Vagina (tissue), 2 donors: ENCODE results near the gene KRTAP29-1. TPM values are rescaled to one million over a fixed set of nuclear protein-coding genes. Genes with fewer than 3 reads are reported as not detected.
"Not testable (repeated sequence)": the region's sequence is repeated elsewhere in the genome, so short reads cannot be mapped to it uniquely, and the experiment has no call there.

Experiments
- DNase-seq, 2 donors: peaks; one replicate each; pipeline ENCODE4 v3.0.0-alpha.2; 2017; ENCODE audit errors: extremely low spot score in 2 of 2
- H3K27ac ChIP-seq: fragments of 200-600 bp; sonication (generic); one replicate; pipeline ENCODE4 v1.5.1; 2019
- H3K27me3 ChIP-seq: fragments of 200-600 bp; sonication (generic); one replicate; pipeline ENCODE4 v1.5.1; 2019
- H3K36me3 ChIP-seq, 2 donors: fragments of 200-600 bp; sonication (generic); one replicate each; pipeline ENCODE4 v1.5.1; 2017 to 2019
- H3K4me1 ChIP-seq: fragments of 200-600 bp; sonication (generic); one replicate; pipeline ENCODE4 v1.5.1; 2019
- H3K4me3 ChIP-seq, 2 donors: fragments of 200-600 bp; sonication (generic); 1 replicate in 1 of 2; 2 replicates in 1 of 2; pipeline ENCODE4 v1.5.1; 2016 to 2019
- H3K9me3 ChIP-seq: fragments of 200-600 bp; sonication (generic); one replicate; pipeline ENCODE4 v1.5.1; 2019
- POLR2A ChIP-seq, 2 donors: fragments of 450-650 bp; IDR thresholded peaks; one replicate each; pipeline ENCODE4 v1.6.1; 2017; ENCODE audit warnings: antibody characterized with exemption in 2 of 2, mild to moderate bottlenecking in 2 of 2, moderate library complexity in 2 of 2
- POLR2AphosphoS5 ChIP-seq, 2 donors: sonication (generic); formaldehyde crosslinking; IDR thresholded peaks; one replicate each; pipeline ENCODE4 v1.9.0; 2017; ENCODE audit warnings: antibody characterized with exemption in 2 of 2, mild to moderate bottlenecking in 2 of 2, low read depth in 1 of 2; ENCODE audit not compliant: insufficient read depth in 1 of 2
- intact Hi-C: fragments of 100-400 bp; cut with DNase I; formaldehyde crosslinking; loops from one replicate; pipeline ENCODE4 v1.15.1; 2023
- total RNA-seq: library from RNA; depleted of rRNA; stranded (reverse); fragments of >200 nt; gene quantifications from one replicate; pipeline ENCODE4 v1.2.3, GENCODE V29; 2016
- TF ChIP-seq, protein P1 (sequence below), 3 experiments: fragments of 450-650 bp in 2 of 3; fragments of 200-600 bp in 1 of 3; sonication (generic) in 1 of 3; IDR thresholded peaks; one replicate each; pipeline ENCODE4 v1.5.1; 2017 to 2019; ENCODE audit warnings: antibody characterized with exemption in 3 of 3, mild to moderate bottlenecking in 2 of 3, moderate library complexity in 2 of 3

Gene KRTAP29-1
- total RNA-seq: not detected

- Histone ChIP-seq H3K27ac (no peak within 1 kb of the TSS), H3K9me3 (no peaks in the 10 kb centered on the region), H3K4me3 (no peak within 1 kb of the TSS)
Measured at GRCh38 chr17:41301916-41302901, at the start of gene KRTAP29-1. Gene KRTAP29-1 (minus strand): TSS chr17:41302851. CDS start chr17:41302851, 0 bp downstream.

DNA sequence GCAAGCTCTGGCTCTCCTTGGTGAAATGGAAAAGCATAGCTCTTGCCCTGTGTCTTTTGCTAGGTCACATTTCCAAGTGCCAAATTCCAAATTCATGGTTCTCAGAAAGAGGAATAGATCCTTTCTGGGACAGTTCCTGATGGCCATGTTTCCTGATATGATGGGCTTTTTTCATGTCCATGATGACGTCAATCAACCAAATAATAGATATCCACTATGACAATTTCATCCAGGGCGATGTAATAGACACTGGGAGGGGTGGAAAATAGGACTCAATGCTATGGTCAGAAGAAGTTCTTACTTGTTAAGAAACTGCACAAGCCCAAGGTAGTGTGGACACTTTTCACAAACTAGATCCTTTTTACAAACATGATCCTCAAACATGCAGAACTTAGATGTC, 48.5 kb upstream of the KRTAP29-1 start:
- TF ChIP-seq POLR2A (IDR thresholded peaks at IDR 0.05): no peak
- no peak for TF ChIP-seq POLR2AphosphoS5 (IDR thresholded peaks at IDR 0.05; ENCODE audit: insufficient read depth in 1 of 2, low read depth in 1 of 2)
- TF ChIP-seq, protein P1, sequence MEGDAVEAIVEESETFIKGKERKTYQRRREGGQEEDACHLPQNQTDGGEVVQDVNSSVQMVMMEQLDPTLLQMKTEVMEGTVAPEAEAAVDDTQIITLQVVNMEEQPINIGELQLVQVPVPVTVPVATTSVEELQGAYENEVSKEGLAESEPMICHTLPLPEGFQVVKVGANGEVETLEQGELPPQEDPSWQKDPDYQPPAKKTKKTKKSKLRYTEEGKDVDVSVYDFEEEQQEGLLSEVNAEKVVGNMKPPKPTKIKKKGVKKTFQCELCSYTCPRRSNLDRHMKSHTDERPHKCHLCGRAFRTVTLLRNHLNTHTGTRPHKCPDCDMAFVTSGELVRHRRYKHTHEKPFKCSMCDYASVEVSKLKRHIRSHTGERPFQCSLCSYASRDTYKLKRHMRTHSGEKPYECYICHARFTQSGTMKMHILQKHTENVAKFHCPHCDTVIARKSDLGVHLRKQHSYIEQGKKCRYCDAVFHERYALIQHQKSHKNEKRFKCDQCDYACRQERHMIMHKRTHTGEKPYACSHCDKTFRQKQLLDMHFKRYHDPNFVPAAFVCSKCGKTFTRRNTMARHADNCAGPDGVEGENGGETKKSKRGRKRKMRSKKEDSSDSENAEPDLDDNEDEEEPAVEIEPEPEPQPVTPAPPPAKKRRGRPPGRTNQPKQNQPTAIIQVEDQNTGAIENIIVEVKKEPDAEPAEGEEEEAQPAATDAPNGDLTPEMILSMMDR (IDR thresholded peaks at IDR 0.05): no peak
- intact Hi-C loops: no loop called here
- Histone ChIP-seq H3K4me3 (no peak overlapping the region), H3K9me3 (no peaks in the 10 kb centered on the region), H3K27ac (no peak overlapping the region), H3K4me1 (peaks cover 5% of the 10 kb centered on the region), H3K27me3 (no peaks in the 10 kb centered on the region), H3K36me3 (no peaks in the 10 kb centered on the region)
- DNase-seq: no peak

More at GRCh38 chr17:41301916-41302901, at the start of gene KRTAP29-1:
- TF ChIP-seq POLR2AphosphoS5 (IDR thresholded peaks at IDR 0.05; ENCODE audit: insufficient read depth in 1 of 2, low read depth in 1 of 2) (no peak), POLR2A (IDR thresholded peaks at IDR 0.05) (no peak)
- TF ChIP-seq, protein P1 (IDR thresholded peaks at IDR 0.05): no peak
- H3K4me1 ChIP-seq: peaks cover 11% of the 10 kb centered on the region
- no peaks in the 10 kb centered on the region for H3K27me3 ChIP-seq
- intact Hi-C loops: no loop called here
- DNase-seq: no peak
- H3K36me3 ChIP-seq: no peaks in the 10 kb centered on the region

GRCh38 chr17:41350381-41350878, 47.8 kb upstream of the KRTAP29-1 start, which contains the start of gene KRT33A:
Gene KRT33A (minus strand): TSS chr17:41350828. CDS start chr17:41350767, 61 bp downstream.
- H3K36me3 ChIP-seq, H3K27ac ChIP-seq, H3K4me1 ChIP-seq, DNase-seq, H3K27me3 ChIP-seq, intact Hi-C loops, H3K4me3 ChIP-seq, H3K9me3 ChIP-seq: not testable (repeated sequence)

GRCh38 chr17:41347869-41348760, 45.5 kb upstream of the KRTAP29-1 start:
- no peak overlapping the region for H3K27ac ChIP-seq

GRCh38 chr17:41346421-41346820, 43.8 kb upstream of the KRTAP29-1 start:
- H3K36me3 ChIP-seq, intact Hi-C loops, H3K27me3 ChIP-seq, H3K4me1 ChIP-seq, H3K9me3 ChIP-seq, H3K27ac ChIP-seq, DNase-seq, H3K4me3 ChIP-seq: not testable (repeated sequence)

More at GRCh38 chr17:41347869-41348760, 45.5 kb upstream of the KRTAP29-1 start:
- H3K9me3 ChIP-seq: no peaks in the 10 kb centered on the region
- H3K4me3 ChIP-seq: no peak overlapping the region
- H3K27me3 ChIP-seq: no peaks in the 10 kb centered on the region
- H3K36me3 ChIP-seq: no peaks in the 10 kb centered on the region
- peaks cover 5% of the 10 kb centered on the region for H3K4me1 ChIP-seq
- intact Hi-C loops: no loop called here
- TF ChIP-seq POLR2AphosphoS5 (IDR thresholded peaks at IDR 0.05; ENCODE audit: insufficient read depth in 1 of 2, low read depth in 1 of 2): peak; percentile 34 to 37
- TF ChIP-seq POLR2A (IDR thresholded peaks at IDR 0.05): no peak
- no peak for DNase-seq

- Histone ChIP-seq H3K27me3 (no peaks in the 10 kb centered on the region), H3K27ac (no peak overlapping the region), H3K9me3 (no peaks in the 10 kb centered on the region), H3K4me1 (peaks cover 5% of the 10 kb centered on the region), H3K36me3 (no peaks in the 10 kb centered on the region), H3K4me3 (no peak overlapping the region)
- DNase-seq: no peak
- TF ChIP-seq POLR2A (IDR thresholded peaks at IDR 0.05) (no peak), POLR2AphosphoS5 (IDR thresholded peaks at IDR 0.05; ENCODE audit: insufficient read depth in 1 of 2, low read depth in 1 of 2) (no peak)
- TF ChIP-seq, protein P1 (IDR thresholded peaks at IDR 0.05): no peak
- intact Hi-C loops: no loop called here
Measured at GRCh38 chr17:41345992-41346391, 43.3 kb upstream of the KRTAP29-1 start.
